Muscle of leg (tissue), 11 donors: Measurements from ENCODE around the gene BAG3. TPM values are rescaled to one million over a fixed set of nuclear protein-coding genes. Genes with fewer than 3 reads are reported as not detected.
A peak's percentile ranks its signal among the peaks of the same experiment; 100 is the strongest.

Experiments
- DNase-seq: peaks from one replicate; pipeline ENCODE4 v3.0.0; 2013
- H3K27ac ChIP-seq: one replicate; pipeline ENCODE4 v1.5.1; 2013; ENCODE audit warnings: mild to moderate bottlenecking, low read length, control low read depth
- H3K27me3 ChIP-seq: one replicate; pipeline ENCODE4 v1.6.1; 2013; ENCODE audit warnings: low read length; ENCODE audit not compliant: control insufficient read depth, insufficient read depth
- H3K36me3 ChIP-seq: one replicate; pipeline ENCODE4 v1.6.1; 2013; ENCODE audit warnings: low read length; ENCODE audit not compliant: control insufficient read depth, insufficient read depth
- H3K4me1 ChIP-seq: one replicate; pipeline ENCODE4 v1.6.1; 2013; ENCODE audit warnings: low read length; ENCODE audit not compliant: control insufficient read depth, insufficient read depth
- H3K4me3 ChIP-seq: one replicate; pipeline ENCODE4 v1.5.1; 2013; ENCODE audit warnings: low read length, control low read depth
- H3K9me3 ChIP-seq: replicated peaks from 2 replicates; pipeline ENCODE4 v1.6.1; 2013; ENCODE audit warnings: low read depth, low read length; ENCODE audit not compliant: control insufficient read depth
- WGBS: methylation state at CpG from one replicate; pipeline ENCODE4 v1.1.5; 2013; ENCODE audit warnings: missing lambda C conversion rate; ENCODE audit not compliant: insufficient coverage; 5-methylcytosine and 5-hydroxymethylcytosine counted together
- polyA plus RNA-seq, 8 donors: library from polyadenylated mRNA; unstranded; fragments of 120-200 nt; gene quantifications; one replicate each; pipeline versions ENCODE4 v1.2.1 to v1.2.3, GENCODE V29; 2013; ENCODE audit warnings: inconsistent platforms in 1 of 8, low replicate concordance in 1 of 8; ENCODE audit not compliant: insufficient read length in 8 of 8, insufficient read depth in 1 of 8
- total RNA-seq: library from RNA; stranded (reverse); fragments of 120-200 nt; gene quantifications from one replicate; pipeline ENCODE4 v1.2.4, GENCODE V29; 2013

The BAG3 gene
- total and polyA plus RNA-seq, 9 donors: 9.1 to 45.4 (median 39.5) TPM

DNA sequence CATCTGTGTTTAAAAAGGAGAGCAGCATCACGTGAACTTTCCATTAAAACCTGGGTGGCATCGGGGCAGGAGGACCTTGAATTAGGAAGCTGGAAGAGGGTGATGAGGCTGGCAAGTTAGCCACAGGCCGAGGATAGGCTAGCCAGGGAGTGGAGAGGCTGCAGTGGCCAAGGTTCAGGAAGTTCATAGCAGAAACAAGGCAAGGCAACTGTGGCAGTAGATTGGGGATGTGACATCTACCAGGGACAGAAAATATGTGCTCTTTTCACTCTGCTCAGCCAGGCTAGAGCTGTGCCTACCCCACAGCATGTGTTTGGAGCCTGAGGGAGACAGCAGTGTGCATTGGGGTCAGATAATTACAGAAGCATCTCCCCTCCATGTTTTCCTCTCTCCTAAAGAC, 72.4 kb downstream of the BAG3 start:
- DNase-seq: no peak
- Histone ChIP-seq H3K4me1 (peaks cover 22% of the 10 kb centered on the region), H3K27me3 (no peaks in the 10 kb centered on the region), H3K36me3 (no peaks in the 10 kb centered on the region), H3K27ac (no peak overlapping the region), H3K9me3 (no peaks in the 10 kb centered on the region), H3K4me3 (no peak overlapping the region)
- 63% methylated on average over 3 of the region's 3 CpGs for WGBS

DNA sequence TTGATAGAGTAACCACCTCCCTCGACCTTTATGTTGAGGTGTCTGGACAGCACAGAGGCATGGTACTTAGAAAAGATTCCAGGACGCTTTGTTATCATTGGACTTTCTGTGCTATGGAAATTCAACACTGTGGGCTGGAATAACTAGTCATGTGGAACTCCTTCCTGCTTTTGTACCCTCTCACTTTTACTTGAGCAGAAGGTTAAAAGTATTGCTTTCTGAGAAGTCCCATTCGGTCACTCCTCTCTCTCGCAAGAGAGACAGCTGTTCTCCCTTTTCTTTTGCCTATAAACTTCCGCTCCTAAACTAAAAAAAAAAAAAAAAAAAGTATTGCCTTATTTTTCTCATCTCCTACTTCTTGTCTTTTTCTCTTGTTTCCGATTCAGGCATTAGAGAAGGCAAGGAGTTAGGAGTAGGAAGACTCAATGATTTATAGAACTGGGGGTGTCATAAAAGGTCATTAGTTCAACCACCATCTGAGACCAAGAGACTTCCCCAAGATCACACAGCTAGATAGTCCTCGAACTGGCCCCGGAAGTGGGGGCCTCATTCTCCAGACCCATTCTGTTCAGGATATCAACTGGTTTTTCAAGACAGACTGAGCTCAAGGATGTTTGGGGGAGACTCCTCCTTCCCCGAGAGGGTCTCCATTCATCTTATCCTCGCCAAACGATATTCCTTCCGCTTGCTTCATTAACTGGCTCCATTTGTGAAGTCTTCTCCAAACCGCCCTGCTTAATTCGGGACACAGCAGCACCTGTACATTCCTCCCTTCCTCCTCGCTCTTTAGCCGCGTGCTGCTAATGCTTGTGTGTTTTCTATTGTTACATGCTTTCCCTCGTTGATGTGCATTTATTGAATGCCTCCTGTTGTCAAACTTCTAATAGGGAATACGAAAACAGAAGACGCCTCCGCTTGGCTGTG, 73.7 kb downstream of the BAG3 start:
- peak; percentile 70 for DNase-seq
- Histone ChIP-seq H3K9me3 (no peaks in the 10 kb centered on the region), H3K27ac (peak overlapping the region; percentile 94), H3K4me1 (peaks cover 22% of the 10 kb centered on the region), H3K36me3 (no peaks in the 10 kb centered on the region), H3K27me3 (no peaks in the 10 kb centered on the region), H3K4me3 (peak overlapping the region; percentile 81)
- 6% methylated on average over 11 of the region's 21 CpGs for WGBS

DNA sequence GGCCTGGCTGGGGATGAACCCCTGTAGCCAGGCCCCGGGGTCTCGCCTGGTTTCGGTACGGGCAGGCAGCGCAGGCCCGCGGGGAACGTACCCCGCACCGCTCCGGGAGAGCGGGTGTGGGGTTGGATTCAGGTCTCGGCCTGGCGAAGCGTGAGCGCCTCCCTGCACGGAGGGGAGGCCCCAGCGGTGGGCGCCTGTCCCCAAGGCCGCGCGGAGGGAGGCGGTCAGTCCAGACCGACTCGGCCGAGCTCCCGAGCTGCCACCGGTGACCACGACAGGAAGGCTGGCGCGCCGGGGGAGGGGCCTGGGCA, 74.3 kb downstream of the BAG3 start:
- Histone ChIP-seq H3K27me3 (no peaks in the 10 kb centered on the region), H3K4me1 (peaks cover 22% of the 10 kb centered on the region), H3K36me3 (no peaks in the 10 kb centered on the region), H3K4me3 (peak overlapping the region; percentile 81), H3K9me3 (no peaks in the 10 kb centered on the region), H3K27ac (peak overlapping the region; percentile 94)
- under 1% methylated on average over 31 of the region's 32 CpGs for whole genome bisulfite sequencing
- DNase-seq: no peak

DNA sequence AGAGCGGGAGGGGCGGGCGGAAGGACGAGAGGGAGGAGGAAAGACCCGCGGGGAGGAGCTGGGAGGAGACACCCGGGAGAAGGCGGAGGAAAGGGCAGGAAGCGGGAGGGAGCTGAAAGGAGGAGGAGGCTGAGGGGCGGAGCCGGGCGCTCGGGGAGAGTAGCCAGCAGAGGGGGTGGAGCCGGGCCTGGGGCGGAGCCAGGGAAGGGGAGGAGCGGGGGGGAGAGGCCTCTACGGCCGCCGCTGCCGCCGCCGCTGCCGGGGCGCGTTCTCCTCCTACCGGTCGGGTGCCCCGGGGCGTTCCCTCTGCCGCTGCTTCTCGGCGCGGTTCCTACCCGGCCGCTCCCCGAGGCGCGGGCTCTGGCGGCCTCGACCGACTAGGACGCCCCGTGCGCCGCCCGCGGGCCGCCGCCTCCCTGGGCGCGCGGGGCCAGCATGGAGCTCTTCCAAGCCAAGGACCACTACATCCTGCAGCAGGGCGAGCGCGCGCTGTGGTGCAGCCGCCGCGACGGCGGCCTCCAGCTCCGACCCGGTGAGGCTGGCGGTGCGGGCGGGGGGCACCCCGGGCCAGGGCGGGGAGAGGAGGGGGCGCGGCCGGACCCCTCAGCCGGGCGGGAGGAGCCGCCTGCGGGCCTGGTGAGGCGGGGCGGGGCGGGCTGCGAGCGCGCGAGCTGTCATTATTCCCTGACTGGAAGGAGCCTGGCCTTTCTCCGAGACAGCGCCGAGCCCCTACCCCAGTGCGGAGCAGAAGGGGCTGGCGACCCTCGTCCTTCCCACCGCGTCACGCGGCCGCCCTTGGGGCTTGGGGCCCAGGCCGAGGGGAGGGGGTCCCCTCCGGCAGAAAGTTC, 74.9 kb downstream of the BAG3 start, which contains the start of gene INPP5F:
Gene INPP5F (plus strand): TSS at position 223 of the 848 bp plus-strand sequence. CDS start 213 bp downstream, at position 436.
- 1% methylated on average over 84 of the region's 95 CpGs for WGBS

DNA sequence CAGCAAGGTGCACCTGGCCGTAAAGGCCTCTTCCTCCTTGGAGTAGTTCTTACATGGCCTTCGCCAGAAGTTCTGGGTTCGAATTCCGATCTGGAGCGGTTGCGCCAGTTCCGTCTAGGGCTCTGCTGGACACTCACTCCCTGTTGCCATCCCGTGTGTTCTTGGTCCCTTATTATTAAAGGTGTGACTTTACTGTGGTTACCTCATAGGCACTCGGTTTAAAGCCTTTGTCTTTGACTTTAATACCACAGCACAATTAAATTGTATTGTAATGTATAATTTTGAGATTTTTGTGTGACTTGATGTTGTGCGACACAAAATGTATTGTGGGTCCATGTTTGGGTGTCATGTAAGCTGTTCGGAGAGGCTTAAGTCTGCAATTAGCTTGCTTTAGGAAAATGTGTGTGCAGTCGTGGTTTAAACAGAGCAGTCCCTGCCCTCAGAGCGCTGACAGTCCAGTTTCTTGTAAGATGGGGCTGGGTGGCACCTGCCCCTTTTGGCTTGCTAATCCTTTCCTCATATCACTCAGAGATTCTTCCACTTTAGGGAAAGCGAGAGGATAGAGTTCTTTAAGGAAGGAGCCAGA, 75.6 kb downstream of the BAG3 start:
- Histone ChIP-seq H3K4me1 (peaks cover 22% of the 10 kb centered on the region), H3K27me3 (no peaks in the 10 kb centered on the region), H3K27ac (peak overlapping the region; percentile 48), H3K4me3 (peak overlapping the region; percentile 51), H3K9me3 (no peaks in the 10 kb centered on the region), H3K36me3 (no peaks in the 10 kb centered on the region)
- WGBS: 63% methylated on average over 3 of the region's 14 CpGs
- DNase-seq: no peak

More for the DNA sequence above, 74.9 kb downstream of the BAG3 start, which contains the start of gene INPP5F:
- Histone ChIP-seq H3K9me3 (no peaks in the 10 kb centered on the region), H3K27me3 (no peaks in the 10 kb centered on the region), H3K4me1 (peaks cover 22% of the 10 kb centered on the region), H3K27ac (peak within 1 kb of the TSS; percentile 94), H3K4me3 (peak within 1 kb of the TSS; percentile 81), H3K36me3 (no peaks in the 10 kb centered on the region)
- peak; percentile 99 for DNase-seq

Other genes starting within 250 kb of the BAG3 start
- gene RGS10, start 108.7 kb upstream of the BAG3 start, total RNA-seq: 47.6 TPM
- 10 to 100 TPM; 34.1 to 60.7 (median 45.9) TPM for gene RGS10, start 108.7 kb upstream of the BAG3 start, polyA plus RNA-seq
- 58.3 TPM for gene TIAL1, start 54.4 kb upstream of the BAG3 start, total RNA-seq
- 100 to 1,000 TPM in 2 of 8 donors, 10 to 100 TPM in 6; 78.4 to 112 (median 90.4) TPM for gene TIAL1, start 54.4 kb upstream of the BAG3 start, polyA plus RNA-seq
- gene INPP5F, start 74.7 kb downstream of the BAG3 start, total RNA-seq: 17.7 TPM
- 10 to 100 TPM; 13.6 to 24.9 (median 16.8) TPM for gene INPP5F, start 74.7 kb downstream of the BAG3 start, polyA plus RNA-seq
- 36.1 TPM for gene MCMBP, start 221.5 kb downstream of the BAG3 start, total RNA-seq
- 10 to 100 TPM; 28.4 to 46.7 (median 37.7) TPM for gene MCMBP, start 221.5 kb downstream of the BAG3 start, polyA plus RNA-seq
- 23.0 TPM for gene SEC23IP, start 241.3 kb downstream of the BAG3 start, total RNA-seq
- gene SEC23IP, start 241.3 kb downstream of the BAG3 start, polyA plus RNA-seq: 10 to 100 TPM; 28.4 to 50.0 (median 41.5) TPM